Stimulated activated CD4-positive, alpha-beta T cell treated with anti-CD3 and anti-CD28 coated beads, Interleukin-1b, Interleukin-23, amount 100 ng/mL, for 4 hours (primary cell): ENCODE data around the gene FUT7.

ENCODE experiments used
- DNase-seq, 2 donors: peaks; one replicate each; pipeline ENCODE4 v3.0.0-alpha.2; 2020; ENCODE audit warnings: low read depth in 2 of 2

The FUT7 gene

DNA sequence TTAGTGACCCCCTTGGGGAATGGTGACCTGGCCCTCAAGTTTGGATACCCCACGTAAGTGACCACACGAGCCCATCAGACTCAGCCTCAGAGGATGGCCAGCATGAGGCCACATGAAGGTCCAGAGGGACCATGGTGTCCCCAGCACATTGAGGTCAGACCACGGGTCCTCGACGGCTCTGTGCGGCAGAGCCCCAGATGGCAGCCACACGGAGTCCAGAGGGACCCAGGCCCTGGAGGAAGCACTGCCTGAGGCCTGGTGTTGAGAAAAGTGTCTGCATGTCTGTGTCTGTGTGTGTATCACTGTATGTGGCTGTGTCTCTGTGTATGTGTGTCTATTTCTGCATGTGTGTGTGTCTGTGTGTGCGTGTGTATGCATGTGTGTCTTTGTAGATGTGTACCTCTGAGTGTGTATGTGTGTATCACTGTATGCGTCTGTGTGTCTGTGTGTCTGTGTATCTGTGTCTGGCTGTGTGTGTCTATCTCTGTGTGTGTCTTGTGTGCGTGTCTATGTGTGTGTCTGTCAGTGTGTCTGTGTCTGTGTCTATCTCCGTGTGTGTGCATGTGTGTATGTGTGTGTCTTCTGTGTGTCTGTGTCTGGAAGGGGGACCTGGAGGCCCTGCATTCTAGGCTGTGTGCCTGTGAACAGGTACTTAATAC lies 48.1 kb downstream of the FUT7 start:
- no peak for DNase-seq

DNA sequence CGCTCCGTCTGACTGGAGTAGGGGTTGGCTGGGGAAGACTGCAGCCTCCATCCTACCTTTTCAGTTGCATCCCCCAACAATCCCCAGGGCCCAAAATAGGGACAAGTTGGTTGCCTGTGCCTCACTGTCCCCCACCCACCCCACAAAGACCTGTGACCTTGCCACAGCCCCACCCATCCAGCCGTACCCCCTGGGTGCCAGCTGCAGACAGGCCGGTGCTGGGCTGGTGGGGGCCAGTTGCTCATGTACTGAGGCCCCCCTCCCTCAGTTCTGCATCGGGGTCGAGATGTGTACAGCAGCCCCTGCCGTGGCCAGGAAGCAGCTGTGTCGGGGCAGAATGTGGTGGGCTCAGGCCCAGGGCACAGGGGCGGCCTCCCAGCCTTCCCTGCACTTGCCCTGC lies 48.7 kb downstream of the FUT7 start:
- no peak for DNase-seq

GRCh38 chr9:136982232-136983051 lies 49.4 kb downstream of the FUT7 start, which contains the start of gene LCNL1:
LCNL1 (plus strand) TSS chr9:136982993; CDS start chr9:136983587, 594 bp downstream.
- no peak for DNase-seq

DNA sequence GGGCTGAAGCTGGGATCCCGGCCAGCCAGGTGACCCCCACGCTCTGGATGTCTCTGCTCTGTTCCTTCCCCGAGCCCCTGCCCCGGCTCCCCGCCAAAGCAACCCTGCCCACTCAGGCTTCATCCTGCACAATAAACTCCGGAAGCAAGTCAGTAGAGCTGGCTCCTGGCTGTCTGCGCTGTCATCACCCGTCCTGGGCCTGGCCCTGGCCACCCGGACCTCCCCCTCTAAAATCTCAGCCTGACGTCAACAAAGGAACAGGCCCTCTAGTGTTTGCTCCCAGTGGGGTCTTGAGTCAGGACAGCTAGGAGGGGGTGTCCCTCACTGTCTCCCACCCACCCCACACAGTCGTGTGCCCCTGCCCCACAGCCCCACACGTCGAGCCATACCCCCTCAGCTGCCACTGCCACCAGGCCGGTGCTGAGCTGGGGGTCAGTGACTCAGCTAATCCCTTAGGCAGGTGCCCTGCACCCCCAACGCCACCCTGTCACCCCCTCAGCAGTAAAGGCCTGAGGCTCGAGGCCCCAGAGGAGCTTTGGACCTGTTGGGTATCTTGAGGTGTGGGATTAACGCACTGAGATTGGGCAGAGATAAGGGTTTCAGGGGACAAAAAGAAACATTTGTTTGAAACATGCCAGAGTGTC lies 50.2 kb downstream of the FUT7 start:
- no peak for DNase-seq

GRCh38 chr9:136980669-136981478 lies 51.0 kb downstream of the FUT7 start:
- DNase-seq = no peak
